Retina (tissue), 1 donor: ENCODE results near the gene PCSK4.
"Not testable (repeated sequence)": the region's sequence is repeated elsewhere in the genome, so short reads cannot be mapped to it uniquely, and the experiment has no call there.

Source experiments
- DNase-seq: peaks from one replicate; pipeline ENCODE4 v3.0.0-alpha.2; 2016

PCSK4 gene

DNA sequence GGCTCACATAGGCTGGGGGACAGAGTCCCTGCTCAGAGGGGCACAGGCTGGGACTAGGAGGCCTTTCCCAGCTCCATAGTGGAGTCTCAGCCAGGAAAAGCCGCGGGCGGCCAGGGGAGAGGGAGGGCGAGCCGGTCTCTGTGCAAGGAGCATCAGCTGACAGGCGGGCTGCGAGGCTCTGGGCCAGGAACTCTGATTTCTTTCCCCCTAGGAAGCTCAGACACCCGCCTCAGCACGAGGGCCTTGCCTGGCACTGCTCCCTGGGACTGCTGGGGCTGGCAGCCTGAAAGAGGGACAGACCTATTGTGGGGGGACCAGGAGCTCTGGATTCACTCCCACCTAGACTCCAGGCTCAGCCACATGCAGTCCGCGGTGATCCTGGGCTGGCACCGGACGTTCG is 31.5 kb upstream of the PCSK4 start:
- no peak for DNase-seq

DNA sequence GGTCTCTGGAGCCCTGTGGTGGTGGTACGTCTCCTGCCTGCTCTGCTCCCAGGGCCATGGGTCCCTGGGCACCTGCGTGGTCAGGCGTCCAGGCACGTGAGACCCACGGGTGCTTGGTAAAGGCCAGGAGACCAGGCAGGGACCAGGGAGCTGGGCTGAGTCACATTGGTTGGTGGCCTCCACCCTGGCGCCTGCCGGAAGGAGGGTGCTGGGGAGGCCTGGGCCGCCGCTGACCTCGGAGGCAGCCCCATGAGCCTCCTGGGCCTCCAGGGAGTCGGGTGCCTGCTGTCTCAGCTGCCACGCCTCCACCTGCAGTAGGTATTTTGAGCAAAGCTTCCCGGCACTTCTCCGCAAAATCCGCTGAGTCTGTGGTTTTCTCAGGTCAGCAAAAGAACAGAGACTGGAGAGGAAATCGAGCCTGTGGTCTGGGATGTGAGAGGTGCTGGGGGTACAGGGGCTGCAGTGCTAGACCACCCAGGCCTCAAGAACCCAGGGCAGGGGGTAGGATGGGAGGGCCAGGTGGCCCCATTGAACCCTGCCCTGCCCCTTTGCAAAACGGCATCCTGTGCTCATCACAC is 30.1 kb upstream of the PCSK4 start:
- DNase-seq, result no peak

DNA sequence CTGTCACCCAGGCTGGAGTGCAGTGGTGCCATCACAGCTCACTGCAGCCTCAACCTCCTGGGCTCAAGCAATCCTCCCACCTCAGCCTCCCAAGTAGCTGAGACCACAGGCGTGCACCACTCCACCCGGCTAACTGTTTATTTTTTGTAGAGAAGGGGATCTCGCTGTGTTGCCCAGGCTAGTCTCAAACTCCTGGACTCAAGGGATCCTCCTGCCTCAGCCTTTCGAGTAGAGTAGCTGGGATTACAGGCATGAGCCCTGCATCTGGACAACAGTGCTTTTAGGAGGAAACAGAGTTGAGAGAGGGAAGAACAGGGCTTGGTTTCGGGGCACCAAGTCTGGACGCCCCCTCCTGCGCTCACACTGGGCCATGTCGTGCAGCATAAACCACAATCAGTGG is 29.7 kb upstream of the PCSK4 start:
- DNase-seq, result not testable (repeated sequence)

DNA sequence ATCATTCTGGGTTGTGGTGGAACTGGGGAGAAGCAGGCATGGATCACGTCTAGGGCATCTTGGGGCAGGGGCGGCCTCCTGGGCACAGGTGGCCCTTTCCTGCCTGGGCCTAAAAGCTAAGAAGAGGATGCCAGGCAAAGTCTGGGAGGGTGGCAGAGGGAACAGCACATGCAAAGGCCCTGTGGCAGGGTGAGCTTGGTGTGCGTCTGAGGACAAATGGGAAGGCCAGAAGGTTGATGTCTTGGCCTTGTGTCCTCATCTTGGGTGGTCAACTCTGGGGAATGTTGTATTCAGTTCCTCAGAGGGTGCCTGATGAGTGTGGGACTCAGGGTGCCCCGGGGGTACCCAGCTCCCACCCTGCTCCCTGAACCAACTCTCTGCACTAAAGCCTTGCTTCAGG is 28.3 kb upstream of the PCSK4 start:
- no peak for DNase-seq

DNA sequence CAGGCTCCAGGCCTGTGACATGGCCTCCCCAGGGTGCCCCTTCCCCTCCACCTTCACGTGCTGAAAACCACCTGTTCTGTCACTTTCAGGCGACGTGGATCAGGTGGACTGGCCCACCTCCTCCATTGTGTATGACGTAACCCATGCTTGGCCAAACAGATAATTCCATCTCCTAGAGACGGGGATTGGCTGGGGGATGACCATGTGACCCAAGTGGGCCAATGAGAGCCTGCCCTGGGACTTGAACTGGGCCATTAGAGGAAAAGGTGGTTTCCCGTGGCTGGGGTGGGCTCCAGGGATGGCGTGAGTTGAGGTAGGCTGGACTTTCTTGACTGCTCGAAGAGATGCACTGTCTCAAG is 26.2 kb upstream of the PCSK4 start:
- no peak for DNase-seq

- DNase-seq, result no peak
Measured at GRCh38 chr19:1514986-1515721, 25.0 kb upstream of the PCSK4 start.

GRCh38 chr19:1514295-1514661 is 24.1 kb upstream of the PCSK4 start:
- no peak for DNase-seq

- DNase-seq, result no peak
Measured at GRCh38 chr19:1513499-1514294, 23.5 kb upstream of the PCSK4 start.

GRCh38 chr19:1512671-1513498 is 22.7 kb upstream of the PCSK4 start, which contains the start of gene ADAMTSL5:
Gene ADAMTSL5 (minus strand): TSS chr19:1513019. CDS start chr19:1510943, 2,076 bp downstream.
- DNase-seq, result no peak

DNA sequence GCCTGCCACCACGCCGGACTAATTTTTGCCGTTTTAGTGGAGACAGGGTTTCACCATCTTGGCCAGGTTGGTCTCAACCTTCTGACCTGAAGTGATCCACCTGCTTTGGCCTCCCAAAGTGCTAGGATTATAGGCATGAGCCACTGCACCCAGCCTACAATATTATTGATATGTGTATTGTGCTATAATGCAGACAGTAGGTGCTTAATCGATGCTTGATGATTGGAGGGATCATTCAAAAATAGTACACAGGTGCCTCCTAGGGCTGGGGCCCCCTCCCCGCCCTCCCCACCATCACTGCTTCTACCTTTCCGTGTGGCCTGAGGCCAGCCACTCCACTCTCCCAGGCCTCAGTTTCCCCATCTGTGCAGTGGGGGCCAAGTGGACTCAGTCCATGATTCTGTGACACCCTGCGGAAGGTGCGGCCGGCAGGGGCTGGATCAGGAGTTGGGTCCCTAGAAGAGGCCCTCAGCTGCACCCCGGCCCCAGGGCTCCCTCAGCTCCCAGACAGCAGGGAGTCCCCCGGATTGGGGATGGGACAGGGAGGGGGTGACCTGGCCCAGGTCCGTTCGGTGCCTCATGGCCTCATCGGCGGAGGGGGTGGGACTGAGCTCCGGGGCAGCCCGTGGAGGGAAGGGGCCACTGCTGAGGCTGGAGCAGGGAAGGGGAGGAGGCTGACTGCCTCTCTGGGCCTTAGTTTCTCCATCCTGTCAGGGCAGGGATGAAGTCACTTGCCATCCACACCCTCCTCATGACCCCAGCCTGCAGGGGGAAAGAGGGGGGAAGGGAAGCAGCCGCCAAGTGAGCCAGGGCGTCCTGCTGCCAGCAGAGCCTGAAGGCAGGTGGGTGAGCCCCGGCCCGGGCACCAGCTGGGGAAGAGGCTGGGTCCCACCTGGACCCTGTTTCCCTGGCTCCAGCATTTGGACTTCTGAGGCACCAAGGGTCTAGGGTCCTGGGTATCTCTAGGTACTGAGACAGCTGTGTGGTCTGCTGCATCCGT is 21.5 kb upstream of the PCSK4 start:
- DNase-seq, result no peak

DNA sequence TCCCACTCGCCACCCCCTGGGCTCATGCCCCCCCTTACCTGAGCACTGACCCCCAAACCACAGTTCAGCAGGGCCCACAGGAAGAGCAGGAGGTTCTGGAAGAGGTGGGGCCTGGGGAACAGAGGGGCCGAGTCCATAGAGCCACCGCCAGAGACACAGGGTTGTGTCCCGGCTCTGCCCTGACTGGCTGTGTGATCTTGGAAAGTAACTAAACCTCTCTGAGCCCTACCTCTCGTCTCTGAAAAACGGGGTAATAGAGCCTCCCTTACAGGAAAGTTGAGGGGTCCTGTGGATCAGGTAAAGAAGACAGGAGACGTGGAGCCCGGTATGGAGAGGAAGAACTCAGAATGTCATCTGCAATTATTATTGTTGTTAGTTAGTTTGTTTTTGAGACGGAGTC is 20.7 kb upstream of the PCSK4 start:
- no peak for DNase-seq

- DNase-seq, result no peak
Measured at GRCh38 chr19:1510442-1510806, 20.3 kb upstream of the PCSK4 start.

DNA sequence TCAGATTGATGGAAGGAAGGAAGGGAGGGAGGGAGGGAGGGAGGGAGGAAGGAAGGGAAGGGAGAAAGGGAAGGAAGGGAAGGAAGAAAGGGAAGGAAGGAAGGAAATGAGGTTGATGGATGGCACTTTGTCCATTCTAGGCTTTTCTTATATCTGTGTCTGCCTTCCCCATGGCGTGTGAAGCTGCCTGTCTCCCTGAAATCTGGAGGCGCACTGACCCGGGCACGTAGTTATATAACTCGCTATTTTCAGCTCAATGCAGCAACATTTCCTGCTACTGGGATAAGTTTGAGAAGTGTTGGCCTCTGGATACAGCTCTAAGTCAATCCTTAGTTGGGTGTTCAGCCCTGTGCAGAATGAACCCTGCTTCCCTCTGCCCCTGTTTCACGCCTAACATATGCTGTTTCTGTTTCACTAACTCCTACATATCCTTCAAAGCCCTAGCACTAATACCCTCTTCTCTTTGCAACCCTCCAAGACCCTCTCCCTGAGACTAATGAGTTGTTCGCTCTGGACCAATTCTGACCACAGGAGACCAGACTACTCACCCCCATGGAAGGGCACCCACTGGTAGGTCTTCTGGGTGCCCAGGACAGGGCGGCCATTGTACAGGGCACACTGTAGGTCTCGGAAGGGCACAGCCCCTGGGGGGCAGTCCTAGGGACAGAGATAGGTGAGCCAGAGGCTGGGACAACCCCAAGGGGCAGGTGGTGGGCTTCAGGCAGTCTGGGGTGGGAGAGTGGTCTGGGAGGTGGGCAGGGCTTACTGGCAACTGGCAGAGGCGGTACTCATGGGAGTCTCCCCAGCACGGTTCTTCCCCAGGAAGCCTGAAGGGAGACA is 19.7 kb upstream of the PCSK4 start:
- no peak for DNase-seq

GRCh38 chr19:1508507-1508856 is 18.3 kb upstream of the PCSK4 start:
- DNase-seq, result no peak

GRCh38 chr19:1507763-1508506 is 17.8 kb upstream of the PCSK4 start:
- peak; percentile 99 for DNase-seq

DNA sequence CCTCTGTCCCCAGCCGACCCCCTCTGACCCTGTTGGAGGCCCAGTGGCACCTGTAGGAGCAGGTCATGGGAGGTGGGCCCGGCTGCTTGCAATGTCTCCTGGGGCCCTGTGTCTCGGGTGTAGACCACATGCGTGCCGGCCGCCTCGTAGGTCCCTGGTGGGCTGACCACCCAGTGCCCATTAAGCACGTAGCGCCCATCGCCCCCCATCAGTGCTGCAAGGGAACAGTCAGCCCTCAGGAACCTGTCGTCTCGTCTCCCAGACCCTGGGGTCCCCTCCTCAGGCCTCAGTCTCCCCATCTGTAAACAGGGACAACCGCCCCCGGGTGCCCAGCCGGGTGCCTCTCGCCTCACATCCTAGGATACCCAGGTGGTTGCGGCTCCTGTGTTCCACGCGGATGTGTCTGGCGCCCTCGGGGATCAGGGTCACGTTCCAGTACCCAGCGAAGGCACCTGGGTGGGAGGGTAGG is 17.1 kb upstream of the PCSK4 start:
- no peak for DNase-seq

DNA sequence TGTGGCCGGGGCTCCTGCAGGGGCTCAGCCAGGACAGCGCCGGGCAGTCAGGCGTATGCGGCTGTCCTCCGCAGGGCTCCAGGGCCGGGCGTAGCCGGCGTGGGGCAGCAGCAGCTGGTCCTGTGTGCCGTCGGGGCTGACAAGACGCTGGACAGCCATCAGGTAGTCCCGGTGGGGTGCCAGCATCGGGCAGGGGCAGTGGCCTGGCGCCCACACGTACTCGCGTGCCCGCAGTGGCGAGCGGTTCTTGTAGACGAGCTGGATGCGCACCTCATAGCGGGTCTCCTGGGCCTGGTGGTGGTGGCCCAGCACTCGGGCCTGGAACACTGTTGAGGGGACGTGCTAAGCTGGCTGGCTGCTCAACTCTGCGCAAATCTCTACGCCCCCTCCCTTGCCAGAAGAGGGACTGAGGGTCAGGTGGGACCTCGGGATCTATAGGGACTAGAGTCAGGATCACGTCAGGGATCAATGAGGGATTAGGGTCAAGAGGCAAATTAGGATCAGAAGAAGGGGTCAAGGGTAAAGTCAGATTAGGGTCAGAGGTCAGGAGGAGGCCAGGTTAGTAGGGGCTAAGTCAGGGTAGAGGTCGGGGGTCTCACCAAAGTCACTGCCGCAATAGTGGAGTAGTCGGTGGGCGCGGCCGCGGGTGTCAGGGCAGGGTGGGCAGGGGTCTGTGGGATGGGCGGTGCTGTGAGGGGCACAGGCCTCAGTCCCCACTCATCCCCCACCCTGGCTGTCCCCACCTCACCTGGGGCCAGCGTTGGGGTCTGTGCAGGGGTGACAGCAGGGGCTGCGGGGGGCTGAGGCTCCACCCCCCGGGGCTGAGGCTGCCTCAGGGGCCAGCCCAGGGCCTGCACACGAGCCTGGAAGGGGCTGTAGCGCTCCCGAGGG is 16.1 kb upstream of the PCSK4 start:
- no peak for DNase-seq

GRCh38 chr19:1505012-1505411 is 14.9 kb upstream of the PCSK4 start:
- no peak for DNase-seq
